Stimulated activated CD4-positive, alpha-beta T cell treated with anti-CD3 and anti-CD28 coated beads, Interleukin-1b, Interleukin-23, amount 100 ng/mL, for 1 hour (primary cell): ENCODE data around the gene RASSF3.
"Not testable (repeated sequence)": the region's sequence is repeated elsewhere in the genome, so short reads cannot be mapped to it uniquely, and the experiment has no call there.

Source experiments
- DNase-seq, 2 donors: peaks; one replicate each; pipeline ENCODE4 v3.0.0-alpha.2; 2020; ENCODE audit warnings: low read depth in 2 of 2

Gene RASSF3

DNA sequence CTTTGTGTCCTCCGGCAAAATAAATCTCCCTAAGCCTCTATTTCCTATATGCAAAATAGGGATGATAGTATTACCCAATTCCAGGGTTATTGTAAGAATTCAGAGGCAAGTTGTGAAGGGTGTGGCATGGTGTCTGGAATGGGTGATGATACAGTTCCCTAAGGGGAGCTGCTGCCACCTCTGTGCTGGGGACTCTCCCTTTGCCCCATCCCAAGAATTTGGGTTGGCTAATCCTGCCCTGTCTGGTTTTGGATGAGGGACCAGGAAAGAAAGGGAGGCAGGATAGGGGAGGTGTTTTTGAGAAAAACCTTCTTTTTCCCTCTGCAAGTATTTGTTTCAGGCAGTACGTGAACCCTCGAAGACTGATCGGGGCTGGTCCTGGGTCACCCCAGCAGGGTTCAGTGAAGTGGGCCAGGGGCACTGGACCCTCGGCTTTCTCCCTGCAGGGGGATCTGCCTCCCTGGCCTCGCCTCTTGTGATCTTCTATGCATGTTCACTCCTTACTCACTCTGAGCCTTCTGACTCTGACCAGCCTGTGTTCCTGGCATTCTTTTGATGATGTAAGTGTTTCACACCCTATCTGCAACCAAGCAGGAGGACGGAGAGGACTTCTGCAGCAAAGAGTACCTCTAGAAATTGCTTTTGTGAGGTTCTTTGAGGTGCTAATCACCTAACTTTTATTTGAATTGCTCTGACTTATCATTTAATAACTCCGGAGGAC lies 60.8 kb downstream of the RASSF3 start:
- DNase-seq: no peak

DNA sequence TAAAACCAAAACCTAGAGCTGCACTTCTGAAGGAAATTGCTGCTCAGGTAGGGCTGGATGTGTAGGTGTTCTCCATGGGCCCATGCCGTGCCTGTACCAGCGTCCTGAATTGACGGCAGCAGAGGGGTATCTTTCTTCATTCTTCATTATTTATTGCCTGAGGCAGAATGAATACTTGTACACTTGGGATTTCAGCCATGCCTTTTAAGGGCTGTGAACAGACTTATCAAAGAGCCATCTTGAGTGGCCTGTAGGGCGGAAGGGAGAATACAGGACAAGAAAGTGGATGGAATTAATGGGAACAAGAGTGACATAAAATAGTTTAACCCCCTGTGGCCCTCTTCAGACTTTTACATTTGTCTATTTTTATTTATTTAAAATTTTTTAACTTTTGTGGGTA lies 61.4 kb downstream of the RASSF3 start:
- DNase-seq: no peak

- DNase-seq: no peak
Measured at GRCh38 chr12:64672925-64673409, 62.7 kb downstream of the RASSF3 start.

DNA sequence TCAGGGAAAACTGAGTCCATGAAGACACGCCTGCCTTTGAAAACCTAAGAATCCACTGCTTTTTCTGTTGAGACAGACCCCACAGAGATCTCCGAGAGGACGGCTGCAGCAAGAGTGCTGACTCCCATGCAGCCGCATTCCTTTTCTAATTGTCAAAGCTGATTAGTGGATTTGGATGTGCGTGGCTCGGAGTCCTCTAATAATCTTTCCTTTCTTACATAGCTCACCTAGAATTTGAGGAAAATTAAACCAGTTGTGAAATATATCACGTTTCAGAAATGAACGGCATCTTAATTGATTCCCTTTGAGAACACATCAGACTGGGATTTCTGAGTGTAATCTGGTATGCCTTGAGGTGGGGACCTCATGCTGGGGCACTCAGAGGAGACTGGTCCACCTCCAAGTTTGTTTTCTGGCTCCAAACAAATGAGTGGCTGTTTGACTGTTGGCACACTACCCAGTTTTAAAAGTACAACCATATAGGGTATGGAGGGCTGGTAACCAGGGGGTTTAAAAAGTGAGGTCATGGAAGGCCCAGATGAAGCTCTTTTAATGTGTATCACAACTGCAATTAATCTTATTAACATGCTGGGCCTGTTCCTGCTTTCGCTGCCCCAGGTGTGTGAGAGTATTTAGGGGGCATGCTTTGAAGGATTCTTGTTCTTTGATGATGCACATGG lies 63.3 kb downstream of the RASSF3 start:
- no peak for DNase-seq

GRCh38 chr12:64674367-64674922 lies 64.2 kb downstream of the RASSF3 start:
- no peak for DNase-seq

GRCh38 chr12:64675795-64676194 lies 65.5 kb downstream of the RASSF3 start:
- DNase-seq: no peak

GRCh38 chr12:64678248-64678647 lies 68.0 kb downstream of the RASSF3 start:
- no peak for DNase-seq

GRCh38 chr12:64678835-64679234 lies 68.5 kb downstream of the RASSF3 start:
- DNase-seq: no peak

DNA sequence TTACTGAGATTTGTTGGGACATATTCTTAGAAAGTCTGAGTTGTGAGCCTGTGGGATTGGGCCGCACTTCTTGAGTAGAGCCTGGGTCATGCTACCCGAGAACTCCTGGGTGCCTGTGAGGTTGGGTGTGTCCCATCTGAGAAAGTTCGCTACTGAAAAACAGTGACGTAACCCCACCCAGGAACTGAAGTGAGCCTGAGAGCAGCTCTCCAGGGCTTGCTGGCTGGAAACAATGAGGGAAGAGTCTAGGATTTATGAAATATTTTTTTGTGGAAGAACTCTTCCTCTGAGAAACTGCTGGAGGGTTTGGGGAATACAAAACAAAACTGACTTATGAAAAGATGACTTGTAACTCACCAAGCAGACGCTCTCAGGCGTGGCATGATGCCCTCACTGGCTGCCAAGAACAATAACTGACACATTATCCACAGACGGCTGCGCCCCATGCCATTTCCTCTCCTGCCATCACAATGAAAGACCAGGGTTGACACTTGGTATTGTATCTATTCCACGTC lies 69.2 kb downstream of the RASSF3 start:
- DNase-seq: no peak

GRCh38 chr12:64680235-64680634 lies 69.9 kb downstream of the RASSF3 start:
- no peak for DNase-seq

- no peak for DNase-seq
Measured at GRCh38 chr12:64681200-64682052, 71.1 kb downstream of the RASSF3 start.

DNA sequence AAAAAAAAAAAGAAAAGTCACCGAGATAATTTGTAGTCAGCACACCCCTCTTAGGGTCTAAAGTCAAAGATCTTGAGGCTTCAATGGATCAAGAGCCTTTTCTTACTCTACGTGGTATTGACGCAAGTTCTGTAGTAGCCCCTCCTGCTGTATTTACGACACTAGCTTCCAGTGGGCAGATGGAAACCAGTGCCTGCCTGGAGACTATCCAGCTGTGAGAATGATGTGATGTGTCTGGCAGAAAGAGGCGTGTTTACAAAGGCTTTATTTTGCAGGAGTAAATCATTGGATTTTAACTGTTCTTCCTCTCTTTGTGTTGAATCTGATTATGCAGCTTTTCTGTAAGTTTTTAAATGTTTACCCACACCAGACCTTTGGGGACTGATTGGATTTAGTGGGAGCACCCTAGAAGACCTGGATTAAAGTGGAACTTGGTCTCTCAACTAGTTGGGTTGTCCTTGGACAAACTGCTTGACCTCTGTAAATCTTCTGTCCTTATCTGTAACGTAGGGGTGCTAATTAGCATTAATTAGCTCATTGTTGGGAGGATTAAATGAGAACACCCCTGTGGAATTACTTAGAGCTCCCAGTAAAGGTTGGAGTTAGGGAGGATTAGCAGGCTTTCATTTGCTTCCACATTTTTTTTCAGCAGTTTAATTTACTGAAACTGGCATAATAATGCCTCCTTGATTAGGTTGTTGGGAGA lies 72.4 kb downstream of the RASSF3 start:
- no peak for DNase-seq

- DNase-seq: no peak
Measured at GRCh38 chr12:64683816-64684543, 73.7 kb downstream of the RASSF3 start.

- no peak for DNase-seq
Measured at GRCh38 chr12:64685050-64685449, 74.8 kb downstream of the RASSF3 start.

GRCh38 chr12:64685605-64686004 lies 75.3 kb downstream of the RASSF3 start:
- DNase-seq: no peak

GRCh38 chr12:64687816-64688215 lies 77.5 kb downstream of the RASSF3 start:
- no peak for DNase-seq

- no peak for DNase-seq
Measured at GRCh38 chr12:64688219-64688618, 77.9 kb downstream of the RASSF3 start.

DNA sequence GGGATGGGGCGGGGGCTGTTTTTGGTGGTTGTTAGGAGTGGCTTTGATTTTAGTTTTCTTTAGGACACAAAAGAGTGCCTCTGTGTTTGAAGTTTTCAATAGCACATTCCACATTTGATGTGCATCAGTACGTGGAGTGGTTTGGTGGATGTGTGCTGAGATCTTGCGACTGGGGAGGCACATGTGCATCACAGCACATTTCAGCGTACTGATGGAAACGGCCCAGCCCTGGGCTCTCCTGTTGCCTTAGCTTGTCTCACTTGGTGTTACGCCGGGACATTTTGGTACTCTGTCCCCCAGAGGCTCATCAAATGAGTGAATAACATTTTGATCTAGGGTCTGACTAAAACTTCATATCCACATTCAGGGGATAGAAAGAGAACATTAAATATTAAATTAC lies 78.4 kb downstream of the RASSF3 start:
- DNase-seq: no peak

- DNase-seq: not testable (repeated sequence)
Measured at GRCh38 chr12:64690236-64690635, 79.9 kb downstream of the RASSF3 start.

GRCh38 chr12:64691227-64691794 lies 81.0 kb downstream of the RASSF3 start:
- no peak for DNase-seq
